ENCODE measurements around the gene ERG. TPM values are rescaled to one million over a fixed set of nuclear protein-coding genes. Genes with fewer than 3 reads are reported as not detected.
A peak's percentile ranks its signal among the peaks of the same experiment; 100 is the strongest.

The ERG gene
- polyA plus RNA-seq, 3 donors, result 19.4 to 22.1 (median 21.1) TPM

- DNase-seq (ENCODE audit: low read depth in 3 of 3, low spot score in 2 of 3), result no peak
These were observed 58.9 kb downstream of the ERG start for GRCh38 chr21:38439426-38439825.

GRCh38 chr21:38438462-38438893 is 59.8 kb downstream of the ERG start:
- no peak for DNase-seq (ENCODE audit: low read depth in 3 of 3, low spot score in 2 of 3)

- DNase-seq (ENCODE audit: low read depth in 3 of 3, low spot score in 2 of 3), result no peak
These were observed 61.9 kb downstream of the ERG start for GRCh38 chr21:38436341-38436740.

- DNase-seq (ENCODE audit: low read depth in 3 of 3, low spot score in 2 of 3), result no peak
These were observed 63.3 kb downstream of the ERG start for GRCh38 chr21:38434913-38435533.

- DNase-seq (ENCODE audit: low read depth in 3 of 3, low spot score in 2 of 3), result no peak
These were observed 64.8 kb downstream of the ERG start for GRCh38 chr21:38433471-38433870.

GRCh38 chr21:38430401-38430984 is 67.8 kb downstream of the ERG start:
- DNase-seq (ENCODE audit: low read depth in 3 of 3, low spot score in 2 of 3), result no peak

GRCh38 chr21:38429011-38429410 is 69.3 kb downstream of the ERG start:
- DNase-seq (ENCODE audit: low read depth in 3 of 3, low spot score in 2 of 3), result no peak

- DNase-seq (ENCODE audit: low read depth in 3 of 3, low spot score in 2 of 3), result no peak
These were observed 70.1 kb downstream of the ERG start for GRCh38 chr21:38428211-38428610.

- DNase-seq (ENCODE audit: low read depth in 3 of 3, low spot score in 2 of 3), result no peak
These were observed 73.8 kb downstream of the ERG start for GRCh38 chr21:38424305-38425019.

- no peak for DNase-seq (ENCODE audit: low read depth in 3 of 3, low spot score in 2 of 3)
These were observed 76.2 kb downstream of the ERG start for GRCh38 chr21:38422082-38422481.

GRCh38 chr21:38420140-38420539 is 78.1 kb downstream of the ERG start:
- no peak for DNase-seq (ENCODE audit: low read depth in 3 of 3, low spot score in 2 of 3)

- DNase-seq (ENCODE audit: low read depth in 3 of 3, low spot score in 2 of 3), result no peak
These were observed 80.6 kb downstream of the ERG start for GRCh38 chr21:38417726-38418125.

GRCh38 chr21:38416791-38417190 is 81.5 kb downstream of the ERG start:
- DNase-seq (ENCODE audit: low read depth in 3 of 3, low spot score in 2 of 3), result no peak

GRCh38 chr21:38413958-38414548 is 84.2 kb downstream of the ERG start:
- no peak for DNase-seq (ENCODE audit: low read depth in 3 of 3, low spot score in 2 of 3)

GRCh38 chr21:38410466-38410865 is 87.8 kb downstream of the ERG start:
- no peak for DNase-seq (ENCODE audit: low read depth in 3 of 3, low spot score in 2 of 3)

- DNase-seq (ENCODE audit: low read depth in 3 of 3, low spot score in 2 of 3), result no peak
These were observed 88.4 kb downstream of the ERG start for GRCh38 chr21:38409907-38410306.

- DNase-seq (ENCODE audit: low read depth in 3 of 3, low spot score in 2 of 3), result peak in 1 of 3 donors; percentile 4
These were observed 94.1 kb downstream of the ERG start for GRCh38 chr21:38404177-38404576.

GRCh38 chr21:38402795-38403194 is 95.5 kb downstream of the ERG start:
- DNase-seq (ENCODE audit: low read depth in 3 of 3, low spot score in 2 of 3), result no peak

GRCh38 chr21:38402291-38402690 is 96.0 kb downstream of the ERG start:
- DNase-seq (ENCODE audit: low read depth in 3 of 3, low spot score in 2 of 3), result no peak

GRCh38 chr21:38401191-38401926 is 96.9 kb downstream of the ERG start:
- no peak for DNase-seq (ENCODE audit: low read depth in 3 of 3, low spot score in 2 of 3)
